ENCODE results near the gene SMPD3. TPM values are rescaled to one million over a fixed set of nuclear protein-coding genes. Genes with fewer than 3 reads are reported as not detected.

The SMPD3 gene
- total and polyA plus RNA-seq, 5 donors from 2014 or later: 7.1 to 20.3 (median 18.1) TPM

GRCh38 chr16:68364561-68364998 is 83.7 kb downstream of the SMPD3 start:
- Mint-ChIP-seq H3K9me3 (no peaks in the 10 kb centered on the region), H3K27me3 (no peaks in the 10 kb centered on the region), H3K36me3 (peaks cover 9% of the 10 kb centered on the region), H3K4me3 (no peak overlapping the region), H3K4me1 (peaks cover 0 to 46% (median 12%) of the 10 kb centered on the region in 4 donors), H3K27ac (no peak overlapping the region)
- Histone ChIP-seq H3K4me3 (ENCODE audit: low read depth, low read length) (no peak overlapping the region), H3K36me3 (ENCODE audit: control insufficient read depth, insufficient read depth, low read length) (peaks cover 3% of the 10 kb centered on the region), H3K9me3 (ENCODE audit: control insufficient read depth in 2 of 2, low read length in 2 of 2) (no peaks in the 10 kb centered on the region), H3K27me3 (ENCODE audit: control insufficient read depth, insufficient read depth, low read length) (no peaks in the 10 kb centered on the region), H3K4me1 (ENCODE audit: control insufficient read depth, insufficient read depth, low read length, poor library complexity, severe bottlenecking) (peaks cover 18% of the 10 kb centered on the region), H3K27ac (ENCODE audit: insufficient read depth, low read length, poor library complexity, severe bottlenecking) (no peak overlapping the region)
- no peak for DNase-seq
- ATAC-seq (ENCODE audit: low read depth in 2 of 2): no peak

DNA sequence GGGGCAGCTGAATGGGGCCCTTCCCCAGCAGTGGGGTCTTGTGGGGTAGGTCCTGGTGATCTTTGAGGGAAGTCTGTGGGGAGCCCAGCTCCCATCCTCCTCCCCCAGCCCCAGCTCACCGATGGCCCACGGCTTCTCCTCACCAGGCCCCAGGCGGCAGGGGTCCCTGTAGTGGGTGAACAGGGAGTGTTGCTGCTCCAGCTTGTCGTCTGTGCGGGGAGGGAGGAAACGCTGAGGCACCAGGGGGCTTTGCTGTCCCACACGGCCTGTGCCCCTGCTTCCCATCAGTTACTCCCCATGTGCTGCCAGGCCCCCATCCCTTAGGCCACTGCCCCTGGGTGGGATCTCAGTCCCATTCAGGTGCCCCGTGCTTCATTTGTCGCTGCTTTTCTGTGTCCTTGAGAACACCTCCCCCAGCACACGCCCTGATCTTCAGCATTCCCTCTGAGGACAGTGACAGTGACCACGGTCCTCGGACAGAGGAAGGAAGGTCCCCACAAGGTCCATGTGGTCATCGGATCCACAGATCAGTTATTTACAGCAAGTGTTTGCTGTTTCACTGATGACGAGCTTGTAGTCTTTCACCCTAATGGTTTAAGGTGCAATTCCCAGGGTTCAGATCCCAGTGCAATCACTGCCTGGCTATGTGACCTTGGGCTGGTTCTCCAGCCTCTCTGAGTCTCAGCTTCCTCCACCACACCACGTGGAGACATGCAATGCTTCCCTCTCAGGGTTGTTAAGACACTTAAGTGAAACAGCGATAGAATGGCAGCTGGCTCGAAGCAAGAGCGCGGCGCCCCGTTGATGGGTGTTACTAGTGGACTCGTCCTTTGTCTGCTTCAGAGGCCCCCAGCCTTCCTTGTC is 84.4 kb downstream of the SMPD3 start:
- Mint-ChIP-seq H3K9me3 (no peaks in the 10 kb centered on the region), H3K4me3 (peak overlapping the region in 1 of 4 donors; percentile 2), H3K27me3 (no peaks in the 10 kb centered on the region), H3K4me1 (peaks cover 0 to 39% (median 7%) of the 10 kb centered on the region in 4 donors), H3K27ac (no peak overlapping the region), H3K36me3 (peaks cover 9% of the 10 kb centered on the region)
- Histone ChIP-seq H3K27me3 (ENCODE audit: control insufficient read depth, insufficient read depth, low read length) (no peaks in the 10 kb centered on the region), H3K27ac (ENCODE audit: insufficient read depth, low read length, poor library complexity, severe bottlenecking) (no peak overlapping the region), H3K4me3 (ENCODE audit: low read depth, low read length) (no peak overlapping the region), H3K4me1 (ENCODE audit: control insufficient read depth, insufficient read depth, low read length, poor library complexity, severe bottlenecking) (peaks cover 11% of the 10 kb centered on the region), H3K9me3 (ENCODE audit: control insufficient read depth in 2 of 2, low read length in 2 of 2) (no peaks in the 10 kb centered on the region), H3K36me3 (ENCODE audit: control insufficient read depth, insufficient read depth, low read length) (peaks cover 3% of the 10 kb centered on the region)
- ATAC-seq (ENCODE audit: low read depth in 2 of 2): no peak
- no peak for DNase-seq

DNA sequence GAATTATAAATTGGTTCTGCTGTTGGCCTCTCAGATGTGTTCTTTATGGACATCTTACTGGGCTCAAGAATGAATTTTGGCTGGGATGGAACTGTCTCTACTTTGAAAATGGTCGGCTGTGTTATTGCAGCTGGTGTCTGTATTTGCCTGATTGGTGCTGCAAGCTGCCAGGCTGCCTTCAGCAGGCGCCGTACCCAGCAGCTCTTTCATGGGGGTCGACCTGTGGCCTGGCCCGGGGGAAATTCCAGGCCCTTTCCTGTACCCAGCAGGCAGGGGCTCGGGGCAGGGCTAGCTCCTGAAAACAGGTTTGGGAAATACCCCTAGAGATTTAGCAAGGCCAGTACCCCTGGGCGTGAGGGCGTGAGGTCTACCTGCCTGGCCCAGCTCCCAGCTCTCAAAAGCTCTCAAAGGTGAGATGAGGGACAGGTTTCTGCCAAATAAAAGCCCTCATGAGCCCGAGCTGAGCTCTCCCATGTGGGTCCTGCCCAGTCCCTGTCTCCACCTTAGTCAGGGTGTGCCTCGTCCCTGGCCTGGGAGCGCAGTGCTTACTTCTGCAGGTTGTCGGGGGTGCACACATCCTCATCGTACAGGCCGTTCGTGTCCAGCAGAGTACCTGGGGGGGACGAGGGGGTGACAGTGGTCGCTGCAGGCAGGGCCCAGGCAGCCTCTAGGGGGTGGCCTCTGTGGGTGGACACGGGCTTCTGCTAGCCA is 85.2 kb downstream of the SMPD3 start:
- Histone ChIP-seq H3K4me3 (ENCODE audit: low read depth, low read length) (no peak overlapping the region), H3K4me1 (ENCODE audit: control insufficient read depth, insufficient read depth, low read length, poor library complexity, severe bottlenecking) (peaks cover 9% of the 10 kb centered on the region), H3K27ac (ENCODE audit: insufficient read depth, low read length, poor library complexity, severe bottlenecking) (no peak overlapping the region), H3K36me3 (ENCODE audit: control insufficient read depth, insufficient read depth, low read length) (peaks cover 3% of the 10 kb centered on the region), H3K27me3 (ENCODE audit: control insufficient read depth, insufficient read depth, low read length) (no peaks in the 10 kb centered on the region), H3K9me3 (ENCODE audit: control insufficient read depth in 2 of 2, low read length in 2 of 2) (no peaks in the 10 kb centered on the region)
- Mint-ChIP-seq H3K9me3 (no peaks in the 10 kb centered on the region), H3K27me3 (no peaks in the 10 kb centered on the region), H3K36me3 (peaks cover 9% of the 10 kb centered on the region), H3K27ac (peak overlapping the region in 2 of 3 donors; percentile 14 to 46), H3K4me3 (no peak overlapping the region), H3K4me1 (peaks cover 4 to 38% (median 9%) of the 10 kb centered on the region in 4 donors)
- ATAC-seq (ENCODE audit: low read depth in 2 of 2) (no peak), DNase-seq (no peak)

DNA sequence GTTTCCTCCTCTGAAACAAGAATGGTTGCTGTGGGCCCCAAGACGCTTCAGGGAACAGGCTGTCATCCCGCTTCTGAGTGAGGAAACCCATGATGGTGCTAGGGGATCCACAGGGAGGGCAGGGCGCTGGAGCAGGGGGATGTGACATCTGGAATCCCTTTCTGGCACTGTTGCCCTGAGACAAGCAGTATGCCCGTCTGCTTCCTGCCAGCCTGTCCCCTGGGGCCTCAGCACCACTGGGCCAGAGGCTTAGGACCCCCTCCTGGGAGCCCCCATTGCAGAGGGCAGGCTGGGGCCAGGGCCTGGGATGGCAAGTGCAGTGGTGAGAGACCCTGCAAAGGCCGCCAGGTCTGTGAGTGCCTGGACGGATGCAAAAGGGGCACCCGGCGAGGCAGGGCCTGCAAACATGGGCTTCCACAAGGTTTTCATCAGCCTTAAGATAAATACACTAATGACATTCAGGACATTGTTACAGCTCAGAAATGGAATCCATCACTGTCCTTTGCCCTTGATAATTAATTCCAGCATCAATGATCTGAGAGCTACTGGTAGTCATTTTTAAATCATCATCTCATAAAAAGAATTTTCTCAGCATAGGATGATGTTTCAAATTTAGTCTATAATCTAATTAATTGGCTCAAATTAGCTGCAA is 85.9 kb downstream of the SMPD3 start:
- ATAC-seq (ENCODE audit: low read depth in 2 of 2) (no peak), DNase-seq (no peak)
- Mint-ChIP-seq H3K27ac (peak overlapping the region in 1 of 3 donors; percentile 46), H3K27me3 (no peaks in the 10 kb centered on the region), H3K4me1 (peaks cover 5 to 38% (median 11%) of the 10 kb centered on the region in 4 donors), H3K36me3 (peaks cover 9% of the 10 kb centered on the region), H3K4me3 (no peak overlapping the region), H3K9me3 (no peaks in the 10 kb centered on the region)
- Histone ChIP-seq H3K27me3 (ENCODE audit: control insufficient read depth, insufficient read depth, low read length) (no peaks in the 10 kb centered on the region), H3K4me3 (ENCODE audit: low read depth, low read length) (no peak overlapping the region), H3K4me1 (ENCODE audit: control insufficient read depth, insufficient read depth, low read length, poor library complexity, severe bottlenecking) (peaks cover 13% of the 10 kb centered on the region), H3K36me3 (ENCODE audit: control insufficient read depth, insufficient read depth, low read length) (peaks cover 3% of the 10 kb centered on the region), H3K9me3 (ENCODE audit: control insufficient read depth in 2 of 2, low read length in 2 of 2) (no peaks in the 10 kb centered on the region), H3K27ac (ENCODE audit: insufficient read depth, low read length, poor library complexity, severe bottlenecking) (no peak overlapping the region)

DNA sequence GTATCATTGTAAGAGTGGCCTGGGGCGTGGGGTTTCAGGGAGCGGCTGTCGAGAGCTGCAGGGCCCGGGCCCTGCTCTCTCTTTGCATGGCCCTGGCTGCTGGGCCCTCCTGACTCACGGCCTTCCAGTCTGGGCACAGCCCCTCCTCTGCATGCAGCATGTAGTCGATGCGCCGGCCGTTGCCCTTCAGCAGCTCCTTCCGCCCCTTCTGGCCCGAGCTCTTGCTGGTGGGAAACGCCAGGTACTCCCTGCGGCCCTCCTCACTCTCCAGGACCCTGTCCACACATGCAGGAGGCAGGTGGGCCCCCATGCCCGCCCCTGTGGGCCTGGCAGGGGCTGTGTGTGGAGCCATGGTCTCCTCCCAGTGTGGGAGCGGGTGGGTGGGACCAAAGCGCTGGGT is 86.8 kb downstream of the SMPD3 start:
- no peaks in the 10 kb centered on the region for H3K27me3 Mint-ChIP-seq
- DNase-seq (no peak), ATAC-seq (ENCODE audit: low read depth in 2 of 2) (no peak)
- no peak overlapping the region for H3K27ac Mint-ChIP-seq
- H3K36me3 ChIP-seq (ENCODE audit: control insufficient read depth, insufficient read depth, low read length): peaks cover 3% of the 10 kb centered on the region
- peaks cover 9% of the 10 kb centered on the region for H3K36me3 Mint-ChIP-seq
- no peaks in the 10 kb centered on the region for H3K9me3 Mint-ChIP-seq
- H3K4me3 ChIP-seq (ENCODE audit: low read depth, low read length): no peak overlapping the region
- H3K27me3 ChIP-seq (ENCODE audit: control insufficient read depth, insufficient read depth, low read length): no peaks in the 10 kb centered on the region
- peaks cover 5 to 40% (median 15%) of the 10 kb centered on the region in 4 donors for H3K4me1 Mint-ChIP-seq
- no peaks in the 10 kb centered on the region for H3K9me3 ChIP-seq (ENCODE audit: control insufficient read depth in 2 of 2, low read length in 2 of 2)
- no peak overlapping the region for H3K4me3 Mint-ChIP-seq
- no peak overlapping the region for H3K27ac ChIP-seq (ENCODE audit: insufficient read depth, low read length, poor library complexity, severe bottlenecking)
- peaks cover 22% of the 10 kb centered on the region for H3K4me1 ChIP-seq (ENCODE audit: control insufficient read depth, insufficient read depth, low read length, poor library complexity, severe bottlenecking)

- Mint-ChIP-seq H3K4me3 (peak overlapping the region in 1 of 4 donors; percentile 53), H3K27me3 (no peaks in the 10 kb centered on the region), H3K27ac (no peak overlapping the region), H3K9me3 (no peaks in the 10 kb centered on the region), H3K36me3 (peaks cover 9% of the 10 kb centered on the region), H3K4me1 (peaks cover 5 to 42% (median 18%) of the 10 kb centered on the region in 4 donors)
- Histone ChIP-seq H3K27ac (ENCODE audit: insufficient read depth, low read length, poor library complexity, severe bottlenecking) (no peak overlapping the region), H3K36me3 (ENCODE audit: control insufficient read depth, insufficient read depth, low read length) (peaks cover 3% of the 10 kb centered on the region), H3K4me3 (ENCODE audit: low read depth, low read length) (no peak overlapping the region), H3K4me1 (ENCODE audit: control insufficient read depth, insufficient read depth, low read length, poor library complexity, severe bottlenecking) (peaks cover 27% of the 10 kb centered on the region), H3K9me3 (ENCODE audit: control insufficient read depth in 2 of 2, low read length in 2 of 2) (no peaks in the 10 kb centered on the region), H3K27me3 (ENCODE audit: control insufficient read depth, insufficient read depth, low read length) (no peaks in the 10 kb centered on the region)
- no peak for DNase-seq
- no peak for ATAC-seq (ENCODE audit: low read depth in 2 of 2)
These were observed 87.4 kb downstream of the SMPD3 start for GRCh38 chr16:68360956-68361355.

GRCh38 chr16:68360547-68360946 is 87.8 kb downstream of the SMPD3 start:
- Histone ChIP-seq H3K9me3 (ENCODE audit: control insufficient read depth in 2 of 2, low read length in 2 of 2) (no peaks in the 10 kb centered on the region), H3K4me3 (ENCODE audit: low read depth, low read length) (no peak overlapping the region), H3K36me3 (ENCODE audit: control insufficient read depth, insufficient read depth, low read length) (peaks cover 3% of the 10 kb centered on the region), H3K4me1 (ENCODE audit: control insufficient read depth, insufficient read depth, low read length, poor library complexity, severe bottlenecking) (peaks cover 31% of the 10 kb centered on the region), H3K27me3 (ENCODE audit: control insufficient read depth, insufficient read depth, low read length) (no peaks in the 10 kb centered on the region), H3K27ac (ENCODE audit: insufficient read depth, low read length, poor library complexity, severe bottlenecking) (no peak overlapping the region)
- no peak for ATAC-seq (ENCODE audit: low read depth in 2 of 2)
- peak overlapping the region in 1 of 4 donors; percentile 53 for H3K4me3 Mint-ChIP-seq
- H3K27ac Mint-ChIP-seq: no peak overlapping the region
- H3K36me3 Mint-ChIP-seq: peaks cover 9% of the 10 kb centered on the region
- no peak for DNase-seq
- peaks cover 5 to 42% (median 18%) of the 10 kb centered on the region in 4 donors for H3K4me1 Mint-ChIP-seq
- H3K9me3 Mint-ChIP-seq: no peaks in the 10 kb centered on the region
- no peaks in the 10 kb centered on the region for H3K27me3 Mint-ChIP-seq

All from CD4-positive, CD25-positive, alpha-beta regulatory T cell (primary cell).